HG03565 (cell line): Measurements from ENCODE around the gene TMEM184A.

Experiments used
- ATAC-seq: cut with Tn5 transposase; IDR thresholded peaks from one replicate; pipeline ENCODE4 v1.9.1; 2021; ENCODE audit warnings: mild to moderate bottlenecking, moderate library complexity; ENCODE audit not compliant: unreplicated experiment

Gene TMEM184A

GRCh38 chr7:1505731-1506550, 50.1 kb downstream of the TMEM184A start:
- ATAC-seq: no peak

DNA sequence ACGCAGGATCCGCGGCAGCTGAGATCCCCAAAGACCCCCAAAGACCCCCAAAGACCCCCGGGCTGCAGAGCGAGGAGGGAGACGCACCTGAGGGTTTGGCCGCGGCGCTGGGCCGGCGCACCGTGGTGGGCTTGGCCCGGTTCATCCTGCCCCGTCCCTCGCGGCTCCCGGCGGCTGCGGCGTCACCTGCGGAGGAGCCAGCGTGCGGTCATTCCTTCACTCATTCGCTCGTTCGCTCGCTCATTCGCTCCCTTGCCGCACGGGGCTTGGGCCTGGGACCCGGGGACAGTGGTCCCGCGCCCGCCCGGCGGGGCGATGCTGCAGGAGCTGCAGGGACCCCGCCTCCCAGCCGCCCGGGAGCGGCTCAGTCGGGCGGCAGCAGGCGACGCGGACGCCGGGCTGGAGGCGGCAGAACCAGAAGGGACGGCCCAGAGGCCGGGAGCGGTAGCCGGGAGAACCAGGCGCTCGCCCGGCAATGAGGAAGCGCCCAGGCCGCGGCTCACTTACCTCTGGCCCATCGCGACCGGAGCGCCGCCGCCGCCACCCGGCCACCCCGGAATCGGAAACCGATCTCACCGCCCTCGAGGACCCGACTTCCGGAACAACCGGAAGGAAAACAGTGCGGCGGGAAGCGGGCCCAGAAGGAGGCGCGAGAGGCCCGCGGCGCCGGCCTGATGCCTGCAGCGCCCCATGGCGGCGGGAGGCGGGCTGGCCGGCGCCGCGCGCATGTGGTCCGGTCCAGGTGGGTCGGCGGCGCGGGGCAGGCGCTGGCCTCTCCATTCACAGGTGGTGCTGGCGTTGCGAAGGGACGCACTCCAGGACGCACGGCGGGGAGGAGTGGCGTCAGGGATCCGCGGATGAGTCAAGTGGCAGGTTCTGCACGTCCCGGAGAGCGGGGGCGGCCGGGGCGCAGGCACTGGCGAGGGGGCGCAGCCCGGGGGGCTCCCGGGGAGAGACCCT, 51.9 kb downstream of the TMEM184A start, which contains the start of gene INTS1:
INTS1 (minus strand) TSS at position 574 of the 960 bp plus-strand sequence; CDS start at position 145, 429 bp downstream.
- ATAC-seq: peak; percentile 69

GRCh38 chr7:1503390-1503789, 52.6 kb downstream of the TMEM184A start:
- no peak for ATAC-seq

- ATAC-seq: no peak
Observed at GRCh38 chr7:1502845-1503244, 53.2 kb downstream of the TMEM184A start.

DNA sequence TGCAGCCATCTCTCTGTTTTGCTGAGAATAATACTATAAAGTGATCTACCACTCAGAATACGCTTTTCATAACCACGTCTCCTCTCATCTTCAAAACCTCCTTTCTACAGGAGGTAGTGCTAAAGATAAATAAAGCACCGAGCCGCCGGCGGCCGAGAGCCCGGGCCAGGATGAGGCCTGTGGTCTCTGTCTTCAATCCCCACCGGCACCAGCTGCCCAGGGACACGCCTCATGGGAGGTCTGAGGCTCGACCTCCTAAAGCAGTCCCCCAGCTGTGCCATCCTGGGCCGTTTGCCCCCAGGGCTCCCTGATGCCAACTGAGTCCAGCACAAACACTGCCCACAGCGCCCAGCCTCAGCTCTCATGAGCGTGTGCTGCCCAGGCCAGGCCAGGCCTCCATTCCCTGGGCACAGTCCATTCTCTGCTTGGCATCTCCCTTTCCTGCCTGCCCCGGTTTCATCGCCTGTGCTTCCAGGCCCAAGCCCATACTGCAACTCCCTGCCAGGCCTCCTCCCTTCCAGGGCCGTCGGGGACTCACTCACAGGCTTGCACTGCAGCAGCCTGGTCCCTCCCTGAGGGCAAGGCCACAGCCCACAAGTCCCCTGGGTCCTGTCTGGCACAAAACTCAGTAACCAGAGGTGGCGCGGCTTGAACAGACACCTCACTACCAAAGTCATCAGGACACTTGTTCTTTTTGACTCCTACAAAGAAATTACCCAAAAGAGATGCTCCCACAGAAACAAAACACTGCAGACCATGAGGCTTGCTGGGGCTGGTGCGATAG, 54.3 kb downstream of the TMEM184A start:
- no peak for ATAC-seq

DNA sequence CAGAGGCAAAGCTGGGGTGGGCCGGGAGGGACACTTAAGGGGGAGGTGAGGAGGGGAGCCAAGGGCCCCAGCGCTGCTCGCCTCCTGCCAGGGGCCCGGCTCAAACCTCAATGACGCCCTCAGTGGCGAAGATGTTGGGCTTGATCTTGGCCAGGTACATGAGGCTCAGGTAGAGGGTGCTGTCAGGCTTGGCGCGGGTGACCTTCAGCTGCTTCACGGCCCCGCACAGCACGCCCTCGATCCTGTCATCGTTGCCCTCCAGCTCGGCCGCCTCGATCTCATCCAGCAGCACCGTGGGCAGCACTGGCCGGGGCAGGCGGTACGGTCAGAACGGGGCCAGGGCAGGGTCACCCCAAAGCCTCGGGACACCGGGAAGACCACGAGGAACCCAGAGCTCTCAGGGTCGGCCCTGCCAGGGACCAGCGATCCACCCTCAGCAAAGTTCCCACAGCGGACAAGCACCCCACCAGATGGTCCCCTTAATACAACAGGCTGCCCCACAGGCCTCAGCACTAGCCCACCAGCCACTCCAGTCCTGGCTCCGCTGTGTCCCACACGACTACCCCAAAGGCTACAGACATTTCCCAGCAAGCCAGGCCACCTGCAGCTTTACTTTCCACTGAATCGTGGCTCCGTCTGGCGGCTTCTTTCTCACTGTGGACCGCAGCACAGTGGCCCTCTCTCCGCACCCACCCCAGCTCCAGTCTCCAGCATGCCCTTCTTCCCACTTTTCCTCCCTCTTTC, 55.8 kb downstream of the TMEM184A start:
- no peak for ATAC-seq

GRCh38 chr7:1499367-1500029, 56.5 kb downstream of the TMEM184A start:
- ATAC-seq: no peak

- ATAC-seq: no peak
Observed at GRCh38 chr7:1498370-1499305, 57.4 kb downstream of the TMEM184A start.

GRCh38 chr7:1497293-1497927, 58.6 kb downstream of the TMEM184A start:
- no peak for ATAC-seq

DNA sequence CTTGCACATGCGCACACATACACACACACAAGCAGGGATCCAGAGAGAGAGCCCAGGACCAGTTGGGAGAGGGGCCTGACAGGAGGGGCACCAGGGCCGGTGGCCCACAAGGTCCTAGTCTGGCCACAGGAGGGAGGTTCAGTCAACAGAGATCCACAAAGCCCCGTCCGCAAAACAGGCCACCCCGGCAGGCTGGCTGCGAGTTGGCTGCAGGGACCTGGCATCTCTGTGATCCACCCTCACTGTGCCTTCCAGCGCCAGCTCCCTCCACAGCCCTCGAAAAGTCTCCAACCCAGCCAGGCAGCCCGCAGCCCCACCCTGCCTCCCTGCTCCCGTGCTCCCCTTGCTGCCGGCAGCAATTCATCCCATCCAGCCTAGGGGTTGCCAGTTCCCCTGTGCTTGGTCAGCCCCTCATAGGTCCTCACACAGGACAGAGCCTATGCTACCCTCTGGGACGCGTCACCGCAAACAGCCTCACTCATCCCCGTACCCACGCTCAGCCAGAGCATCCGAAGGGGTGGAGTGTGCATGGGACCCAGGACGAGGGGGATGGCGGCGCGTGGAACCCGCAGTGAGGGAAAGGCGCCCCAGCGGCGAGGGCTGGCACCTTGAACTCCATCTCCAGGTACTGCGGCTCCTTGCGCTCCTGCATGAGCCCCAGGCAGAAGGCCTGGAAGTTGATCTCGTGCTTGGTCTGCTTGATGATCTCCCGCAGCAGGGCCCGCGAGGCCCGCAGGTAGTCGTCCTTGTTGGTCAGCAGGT, 59.3 kb downstream of the TMEM184A start:
- ATAC-seq: no peak

DNA sequence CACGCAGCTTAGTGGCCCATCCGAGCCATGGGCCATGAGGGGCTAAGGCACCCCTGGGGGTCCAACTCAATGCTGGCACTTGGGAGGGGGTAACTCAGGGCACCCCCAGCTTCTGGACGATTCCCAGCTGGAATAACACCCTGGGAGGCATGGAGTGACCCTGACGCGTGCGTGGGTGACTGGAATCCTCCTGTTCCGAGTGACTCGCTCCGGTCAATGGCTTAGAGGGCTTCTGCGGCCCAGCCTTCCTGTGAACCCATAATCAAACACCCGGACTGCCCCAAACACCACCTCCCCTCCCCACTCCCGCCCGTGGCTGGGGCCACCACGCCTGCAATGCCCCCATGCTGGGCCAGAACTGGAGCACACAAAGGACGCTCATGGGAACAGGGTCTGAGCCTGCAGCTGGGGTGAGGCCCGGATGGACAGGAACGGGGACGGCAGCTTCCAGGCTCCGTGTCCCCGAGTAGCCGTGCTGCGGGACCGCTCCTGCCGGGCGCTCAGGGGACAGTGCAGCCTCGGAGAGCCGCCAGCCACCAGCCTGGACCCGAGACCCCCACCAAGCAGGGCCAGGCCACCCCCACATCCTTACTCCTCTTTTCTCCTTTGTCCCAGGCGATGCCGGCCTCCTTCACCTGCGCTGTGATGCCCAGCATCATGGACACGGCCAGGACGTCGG, 60.3 kb downstream of the TMEM184A start:
- no peak for ATAC-seq

DNA sequence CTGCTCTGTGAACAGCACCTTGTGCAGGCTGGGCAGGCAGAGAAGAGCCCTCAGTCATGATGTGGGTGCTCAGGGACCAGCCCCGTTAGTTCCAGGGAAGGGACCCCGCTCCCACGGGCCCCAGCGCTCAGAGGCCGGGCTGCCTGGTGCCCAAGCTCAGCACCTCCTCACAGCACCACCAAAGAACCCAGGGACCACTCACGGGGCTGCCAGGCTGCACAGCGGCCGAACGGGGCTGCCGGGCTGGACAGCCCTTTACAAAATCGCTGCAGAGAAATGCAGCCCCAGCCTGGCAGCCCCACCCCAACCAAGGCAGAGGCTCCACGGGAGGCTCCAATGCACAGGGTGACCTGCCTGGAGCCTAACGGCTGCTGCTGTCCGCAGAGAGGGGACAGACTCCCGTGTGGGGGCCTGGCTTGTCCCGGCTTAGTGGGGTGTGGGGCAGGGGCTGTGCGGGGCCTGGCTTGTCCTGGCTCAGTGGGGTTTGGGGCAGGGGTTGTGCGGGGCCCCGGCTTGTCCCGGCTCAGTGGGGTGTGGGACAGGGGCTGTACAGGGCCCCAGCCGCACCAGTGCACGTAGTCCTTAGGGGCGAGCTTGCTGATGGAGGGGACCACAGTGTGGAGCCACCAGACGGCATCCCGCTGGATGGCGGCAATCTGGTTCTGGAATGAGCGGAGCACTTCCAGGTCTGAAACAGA, 61.0 kb downstream of the TMEM184A start:
- ATAC-seq: no peak

- ATAC-seq: no peak
Observed at GRCh38 chr7:1494447-1494846, 61.6 kb downstream of the TMEM184A start.

DNA sequence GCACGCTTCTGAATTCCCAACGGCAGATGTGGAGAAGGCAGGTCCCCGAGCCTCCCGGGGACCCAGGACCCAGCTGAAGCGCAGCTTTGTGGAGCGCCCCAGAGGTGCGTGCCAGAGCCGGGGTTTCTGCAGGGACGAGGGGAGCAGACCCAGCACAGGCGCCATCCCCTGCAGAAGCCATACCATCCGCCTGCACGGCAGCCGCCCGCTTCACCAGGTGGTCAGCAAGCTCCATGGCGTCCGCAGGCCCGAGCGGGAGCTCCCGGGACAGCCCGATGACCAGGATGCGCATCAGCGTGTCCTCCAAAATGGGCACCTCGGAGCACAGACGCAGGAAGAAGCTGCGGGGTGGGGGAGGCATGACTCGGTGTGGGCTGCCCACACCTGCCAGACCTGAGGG, 62.4 kb downstream of the TMEM184A start:
- no peak for ATAC-seq

- no peak for ATAC-seq
Observed at GRCh38 chr7:1493129-1493528, 62.9 kb downstream of the TMEM184A start.

DNA sequence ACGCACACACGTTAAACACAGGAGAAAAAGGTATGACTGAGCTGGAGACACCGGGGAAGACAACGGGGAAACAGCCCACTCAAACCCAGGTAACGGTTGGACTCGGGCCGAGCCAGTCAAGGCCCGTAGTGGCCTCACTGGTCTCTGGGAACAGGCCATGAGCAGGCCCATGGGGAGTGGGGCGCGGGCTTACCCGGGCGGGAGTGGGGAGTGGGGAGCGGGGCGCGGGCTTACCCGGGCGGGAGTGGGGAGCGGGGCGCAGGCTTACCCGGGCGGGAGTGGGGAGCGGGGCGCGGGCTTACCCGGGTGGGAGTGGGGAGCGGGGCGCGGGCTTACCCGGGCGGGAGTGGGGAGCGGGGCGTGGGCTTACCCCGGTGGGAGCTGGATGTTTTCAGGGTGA, 63.4 kb downstream of the TMEM184A start:
- ATAC-seq: no peak
